Measurements from ENCODE around the gene GALNT12. TPM values are rescaled to one million over a fixed set of nuclear protein-coding genes. Genes with fewer than 3 reads are reported as not detected.

The GALNT12 gene
- total and polyA plus RNA-seq, 4 donors = 0.16 to 1.4 (median 0.25) TPM; not detected in 1

DNA sequence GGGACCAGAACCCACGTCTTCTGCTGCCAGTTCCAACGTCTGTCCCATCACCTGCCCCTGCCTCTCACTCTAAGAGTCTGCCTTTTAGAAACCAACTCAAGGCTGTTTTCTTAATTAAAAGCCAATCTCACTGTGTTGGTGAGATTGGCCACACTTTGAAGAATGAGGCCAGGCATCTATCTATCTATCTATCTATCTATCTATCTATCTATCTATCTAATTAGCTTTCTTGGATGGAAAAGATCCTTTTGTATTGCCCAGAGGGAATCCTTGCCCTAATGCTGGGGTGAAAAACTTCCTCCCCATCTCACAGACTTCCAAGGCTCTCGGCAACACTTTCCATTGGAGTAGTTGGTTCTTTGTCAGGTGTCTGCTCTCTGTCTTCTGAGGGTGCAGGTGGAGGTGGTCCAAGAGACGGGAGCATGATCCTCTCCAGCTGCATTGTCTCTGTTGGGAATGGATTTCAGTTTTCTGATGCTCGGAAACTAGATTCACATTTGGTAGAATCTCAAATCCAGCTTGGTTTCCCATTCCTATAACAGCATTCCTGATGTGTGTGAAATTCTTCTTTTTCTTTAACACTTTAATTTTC, 57.9 kb downstream of the GALNT12 start:
- WGBS = 83% methylated on average over 5 of the region's 5 CpGs
- Histone ChIP-seq H3K27ac (ENCODE audit: low read depth in 1 of 2, low read length in 2 of 2) (no peak overlapping the region), H3K4me3 (ENCODE audit: low read depth in 1 of 3, low read length in 3 of 3) (no peak overlapping the region), H3K4me1 (ENCODE audit: control insufficient read depth in 4 of 4, insufficient read depth in 4 of 4, low read length in 3 of 4) (peaks cover 0 to 3% (median 0%) of the 10 kb centered on the region in 4 donors), H3K9me3 (ENCODE audit: control insufficient read depth in 4 of 4, low read length in 3 of 4) (peaks cover 0 to 4% (median 0%) of the 10 kb centered on the region in 4 donors), H3K9ac (ENCODE audit: low read depth in 1 of 2, low read length in 2 of 2) (no peak overlapping the region), H3K36me3 (ENCODE audit: control insufficient read depth in 4 of 4, insufficient read depth in 3 of 4, low read depth in 1 of 4, low read length in 3 of 4) (no peaks in the 10 kb centered on the region), H3K27me3 (ENCODE audit: control insufficient read depth in 4 of 4, insufficient read depth in 4 of 4, low read length in 3 of 4) (no peaks in the 10 kb centered on the region)
- TF ChIP-seq RAD21 (IDR thresholded peaks at IDR 0.05) (no peak), EGR1 (IDR thresholded peaks at IDR 0.05; ENCODE audit: low read depth in 2 of 2) (no peak), GABPA (IDR thresholded peaks at IDR 0.05 in 1 of 2, conservative IDR thresholded peaks at IDR 0.05 in 1 of 2) (no peak), HNF4G (IDR thresholded peaks at IDR 0.05) (no peak), MAX (IDR thresholded peaks at IDR 0.05) (no peak), NR2F2 (IDR thresholded peaks at IDR 0.05) (no peak), TAF1 (conservative IDR thresholded peaks at IDR 0.05) (no peak), FOXA1 (IDR thresholded peaks at IDR 0.05) (no peak), YY1 (IDR thresholded peaks at IDR 0.05) (no peak), ZBTB33 (IDR thresholded peaks at IDR 0.05) (no peak), RXRA (IDR thresholded peaks at IDR 0.05) (no peak), SP1 (IDR thresholded peaks at IDR 0.05) (no peak), HNF4A (conservative IDR thresholded peaks at IDR 0.05) (no peak), FOXA2 (IDR thresholded peaks at IDR 0.05) (no peak), JUND (IDR thresholded peaks at IDR 0.05) (no peak)
- TF ChIP-seq, protein P1, sequence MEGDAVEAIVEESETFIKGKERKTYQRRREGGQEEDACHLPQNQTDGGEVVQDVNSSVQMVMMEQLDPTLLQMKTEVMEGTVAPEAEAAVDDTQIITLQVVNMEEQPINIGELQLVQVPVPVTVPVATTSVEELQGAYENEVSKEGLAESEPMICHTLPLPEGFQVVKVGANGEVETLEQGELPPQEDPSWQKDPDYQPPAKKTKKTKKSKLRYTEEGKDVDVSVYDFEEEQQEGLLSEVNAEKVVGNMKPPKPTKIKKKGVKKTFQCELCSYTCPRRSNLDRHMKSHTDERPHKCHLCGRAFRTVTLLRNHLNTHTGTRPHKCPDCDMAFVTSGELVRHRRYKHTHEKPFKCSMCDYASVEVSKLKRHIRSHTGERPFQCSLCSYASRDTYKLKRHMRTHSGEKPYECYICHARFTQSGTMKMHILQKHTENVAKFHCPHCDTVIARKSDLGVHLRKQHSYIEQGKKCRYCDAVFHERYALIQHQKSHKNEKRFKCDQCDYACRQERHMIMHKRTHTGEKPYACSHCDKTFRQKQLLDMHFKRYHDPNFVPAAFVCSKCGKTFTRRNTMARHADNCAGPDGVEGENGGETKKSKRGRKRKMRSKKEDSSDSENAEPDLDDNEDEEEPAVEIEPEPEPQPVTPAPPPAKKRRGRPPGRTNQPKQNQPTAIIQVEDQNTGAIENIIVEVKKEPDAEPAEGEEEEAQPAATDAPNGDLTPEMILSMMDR (IDR thresholded peaks at IDR 0.05; ENCODE audit: low read depth, low read length, missing input control) = no peak
- TF ChIP-seq, protein P2, sequence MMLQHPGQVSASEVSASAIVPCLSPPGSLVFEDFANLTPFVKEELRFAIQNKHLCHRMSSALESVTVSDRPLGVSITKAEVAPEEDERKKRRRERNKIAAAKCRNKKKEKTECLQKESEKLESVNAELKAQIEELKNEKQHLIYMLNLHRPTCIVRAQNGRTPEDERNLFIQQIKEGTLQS (IDR thresholded peaks at IDR 0.05) = no peak
- TF ChIP-seq, protein P3, sequence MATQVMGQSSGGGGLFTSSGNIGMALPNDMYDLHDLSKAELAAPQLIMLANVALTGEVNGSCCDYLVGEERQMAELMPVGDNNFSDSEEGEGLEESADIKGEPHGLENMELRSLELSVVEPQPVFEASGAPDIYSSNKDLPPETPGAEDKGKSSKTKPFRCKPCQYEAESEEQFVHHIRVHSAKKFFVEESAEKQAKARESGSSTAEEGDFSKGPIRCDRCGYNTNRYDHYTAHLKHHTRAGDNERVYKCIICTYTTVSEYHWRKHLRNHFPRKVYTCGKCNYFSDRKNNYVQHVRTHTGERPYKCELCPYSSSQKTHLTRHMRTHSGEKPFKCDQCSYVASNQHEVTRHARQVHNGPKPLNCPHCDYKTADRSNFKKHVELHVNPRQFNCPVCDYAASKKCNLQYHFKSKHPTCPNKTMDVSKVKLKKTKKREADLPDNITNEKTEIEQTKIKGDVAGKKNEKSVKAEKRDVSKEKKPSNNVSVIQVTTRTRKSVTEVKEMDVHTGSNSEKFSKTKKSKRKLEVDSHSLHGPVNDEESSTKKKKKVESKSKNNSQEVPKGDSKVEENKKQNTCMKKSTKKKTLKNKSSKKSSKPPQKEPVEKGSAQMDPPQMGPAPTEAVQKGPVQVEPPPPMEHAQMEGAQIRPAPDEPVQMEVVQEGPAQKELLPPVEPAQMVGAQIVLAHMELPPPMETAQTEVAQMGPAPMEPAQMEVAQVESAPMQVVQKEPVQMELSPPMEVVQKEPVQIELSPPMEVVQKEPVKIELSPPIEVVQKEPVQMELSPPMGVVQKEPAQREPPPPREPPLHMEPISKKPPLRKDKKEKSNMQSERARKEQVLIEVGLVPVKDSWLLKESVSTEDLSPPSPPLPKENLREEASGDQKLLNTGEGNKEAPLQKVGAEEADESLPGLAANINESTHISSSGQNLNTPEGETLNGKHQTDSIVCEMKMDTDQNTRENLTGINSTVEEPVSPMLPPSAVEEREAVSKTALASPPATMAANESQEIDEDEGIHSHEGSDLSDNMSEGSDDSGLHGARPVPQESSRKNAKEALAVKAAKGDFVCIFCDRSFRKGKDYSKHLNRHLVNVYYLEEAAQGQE (IDR thresholded peaks at IDR 0.05) = no peak
- no peak for DNase-seq (ENCODE audit: low spot score)
